Mesothelial cell of epicardium (in vitro differentiated cells): ENCODE results near the gene NHSL1. TPM values are rescaled to one million over a fixed set of nuclear protein-coding genes. Genes with fewer than 3 reads are reported as not detected.

Experiments used
- DNase-seq, 2 experiments: peaks; one replicate each; pipeline ENCODE4 v3.0.0; 2021; ENCODE audit warnings: low spot score in 2 of 2; ENCODE audit not compliant: unreplicated experiment in 2 of 2
- H3K27ac Mint-ChIP-seq: 2 replicates; pipeline ENCODE4 v1.8.0; 2021; ENCODE audit warnings: mixed read lengths
- H3K27me3 Mint-ChIP-seq: 2 replicates; pipeline ENCODE4 v1.8.0; 2021; ENCODE audit warnings: low read depth, mixed read lengths
- H3K36me3 Mint-ChIP-seq: 2 replicates; pipeline ENCODE4 v1.8.0; 2021; ENCODE audit warnings: mixed read lengths
- H3K4me1 Mint-ChIP-seq: 2 replicates; pipeline ENCODE4 v1.8.0; 2021; ENCODE audit warnings: mixed read lengths
- H3K4me3 Mint-ChIP-seq: 2 replicates; pipeline ENCODE4 v1.8.0; 2021; ENCODE audit warnings: mild to moderate bottlenecking, moderate library complexity, mixed read lengths
- H3K9me3 Mint-ChIP-seq: 2 replicates; pipeline ENCODE4 v1.8.0; 2021; ENCODE audit warnings: mixed read lengths
- total RNA-seq: library from RNA; stranded (reverse); gene quantifications from 3 replicates; pipeline ENCODE4 v1.2.1, GENCODE V29; 2021
- TF ChIP-seq, protein P1 (sequence below): fragments of 200-600 bp; sonication (generic); IDR thresholded peaks from one replicate; pipeline ENCODE4 v1.5.0; 2021; ENCODE audit warnings: antibody characterized with exemption; ENCODE audit not compliant: unreplicated experiment

The NHSL1 gene
- total RNA-seq, 1 donor from 2014 or later = 68.0 TPM

DNA sequence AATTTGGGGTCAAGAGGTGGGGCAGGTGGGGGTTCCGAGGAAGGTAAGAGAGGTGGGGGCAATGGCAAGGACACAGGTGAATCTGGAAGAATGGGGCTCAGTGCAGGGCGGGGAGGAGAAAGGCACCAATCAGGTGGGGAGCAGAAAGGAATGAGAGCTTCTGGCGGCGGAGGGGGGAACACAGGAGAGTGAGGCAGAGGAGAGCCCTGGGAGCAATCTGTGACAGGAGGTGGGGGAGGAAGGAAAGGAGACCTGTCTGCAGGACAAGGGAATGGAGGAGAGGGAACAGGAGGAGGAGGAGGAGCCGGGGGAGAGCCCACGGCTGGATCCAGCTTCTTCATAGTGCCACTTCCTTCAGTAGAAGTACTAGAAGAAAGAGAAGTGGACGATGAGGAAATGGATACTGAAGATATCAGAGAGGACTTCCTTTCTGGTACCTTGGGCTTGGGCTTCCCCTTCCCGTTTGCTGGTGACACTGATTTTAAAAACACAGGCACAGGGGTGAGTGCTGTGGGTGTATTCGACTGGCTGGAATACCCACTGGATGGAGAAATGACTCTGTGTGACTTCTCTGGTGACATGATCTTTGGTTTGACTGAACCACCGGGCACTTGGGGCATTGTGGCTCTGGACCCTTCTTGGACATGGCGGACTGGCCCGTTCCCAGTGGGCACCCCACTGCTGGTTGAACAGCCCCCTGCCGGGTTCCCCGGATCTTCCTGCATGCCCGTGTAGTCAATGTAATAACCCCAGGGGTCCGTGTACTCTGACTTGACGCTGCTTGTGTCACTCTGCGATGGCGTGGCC lies 67.8 kb downstream of the NHSL1 start:
- Mint-ChIP-seq H3K27me3 (no peaks in the 10 kb centered on the region), H3K4me3 (no peak overlapping the region), H3K4me1 (peaks cover 12% of the 10 kb centered on the region), H3K27ac (no peak overlapping the region), H3K36me3 (peaks cover 40% of the 10 kb centered on the region), H3K9me3 (no peaks in the 10 kb centered on the region)
- TF ChIP-seq, protein P1, sequence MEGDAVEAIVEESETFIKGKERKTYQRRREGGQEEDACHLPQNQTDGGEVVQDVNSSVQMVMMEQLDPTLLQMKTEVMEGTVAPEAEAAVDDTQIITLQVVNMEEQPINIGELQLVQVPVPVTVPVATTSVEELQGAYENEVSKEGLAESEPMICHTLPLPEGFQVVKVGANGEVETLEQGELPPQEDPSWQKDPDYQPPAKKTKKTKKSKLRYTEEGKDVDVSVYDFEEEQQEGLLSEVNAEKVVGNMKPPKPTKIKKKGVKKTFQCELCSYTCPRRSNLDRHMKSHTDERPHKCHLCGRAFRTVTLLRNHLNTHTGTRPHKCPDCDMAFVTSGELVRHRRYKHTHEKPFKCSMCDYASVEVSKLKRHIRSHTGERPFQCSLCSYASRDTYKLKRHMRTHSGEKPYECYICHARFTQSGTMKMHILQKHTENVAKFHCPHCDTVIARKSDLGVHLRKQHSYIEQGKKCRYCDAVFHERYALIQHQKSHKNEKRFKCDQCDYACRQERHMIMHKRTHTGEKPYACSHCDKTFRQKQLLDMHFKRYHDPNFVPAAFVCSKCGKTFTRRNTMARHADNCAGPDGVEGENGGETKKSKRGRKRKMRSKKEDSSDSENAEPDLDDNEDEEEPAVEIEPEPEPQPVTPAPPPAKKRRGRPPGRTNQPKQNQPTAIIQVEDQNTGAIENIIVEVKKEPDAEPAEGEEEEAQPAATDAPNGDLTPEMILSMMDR = no peak
- no peak for DNase-seq

DNA sequence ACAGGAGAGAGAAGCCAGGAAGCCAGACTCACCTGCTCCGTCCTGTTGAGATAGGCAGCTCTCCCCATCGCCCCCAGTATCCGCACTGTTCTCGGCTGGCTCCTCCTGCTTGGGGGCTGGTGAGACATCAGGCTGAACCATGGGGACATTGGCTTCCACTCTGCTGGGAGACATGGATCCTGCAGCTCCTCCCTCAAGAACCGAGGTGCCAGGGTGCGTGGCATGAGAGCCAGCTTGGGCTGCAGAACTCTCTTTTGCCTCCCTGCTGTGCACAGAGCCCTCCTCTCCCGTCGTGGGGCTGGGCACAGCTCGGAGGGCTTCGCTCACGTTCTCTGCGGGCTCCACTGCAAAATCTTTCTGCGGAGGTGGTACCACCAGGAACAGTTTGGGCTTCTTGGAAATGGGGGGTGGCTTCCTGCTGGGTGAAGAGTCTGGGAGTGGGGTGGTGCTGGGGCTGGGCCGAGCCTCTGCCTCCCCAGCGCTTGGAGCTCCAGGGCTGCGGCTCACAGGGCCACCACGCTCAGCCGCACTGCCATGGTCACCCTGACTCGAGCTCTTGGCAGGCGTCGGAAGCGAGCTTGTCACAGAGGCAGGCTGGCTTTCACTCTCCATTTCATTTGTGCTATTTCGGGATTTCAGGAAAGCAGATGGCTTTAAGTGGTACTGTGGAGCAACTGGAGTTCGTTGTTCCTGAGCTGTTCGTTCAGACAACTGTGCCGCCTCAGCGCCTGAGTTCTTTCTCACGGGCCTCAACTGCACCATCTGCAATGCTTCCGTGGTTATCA lies 68.7 kb downstream of the NHSL1 start:
- Mint-ChIP-seq H3K27ac (no peak overlapping the region), H3K36me3 (peaks cover 33% of the 10 kb centered on the region), H3K27me3 (no peaks in the 10 kb centered on the region), H3K4me3 (no peak overlapping the region), H3K4me1 (peaks cover 12% of the 10 kb centered on the region), H3K9me3 (no peaks in the 10 kb centered on the region)
- no peak for DNase-seq
- TF ChIP-seq, protein P1 = no peak

DNA sequence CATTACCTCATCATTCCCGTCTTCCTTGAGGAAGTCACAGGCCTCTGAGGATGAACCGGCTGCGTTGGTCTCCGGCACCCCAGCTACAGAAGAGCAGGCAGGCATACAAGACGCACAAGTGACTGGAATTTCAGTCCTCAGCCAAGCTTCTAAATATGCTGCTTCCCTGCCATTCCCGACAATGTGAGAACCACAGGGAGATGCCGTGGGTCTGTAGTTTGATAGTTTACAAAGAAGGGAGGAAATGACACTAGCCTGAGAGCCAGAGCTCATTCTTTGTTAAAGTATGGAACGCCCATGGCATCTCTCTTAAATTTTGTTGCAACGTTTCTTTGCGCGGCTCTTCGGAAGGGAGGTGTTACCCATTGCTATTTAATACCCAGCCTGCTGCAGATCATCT lies 69.5 kb downstream of the NHSL1 start:
- H3K27ac Mint-ChIP-seq = peak overlapping the region; percentile 50
- TF ChIP-seq, protein P1 = no peak
- peaks cover 12% of the 10 kb centered on the region for H3K4me1 Mint-ChIP-seq
- no peaks in the 10 kb centered on the region for H3K27me3 Mint-ChIP-seq
- no peaks in the 10 kb centered on the region for H3K9me3 Mint-ChIP-seq
- no peak for DNase-seq
- peaks cover 36% of the 10 kb centered on the region for H3K36me3 Mint-ChIP-seq
- no peak overlapping the region for H3K4me3 Mint-ChIP-seq

- TF ChIP-seq, protein P1 = peak; percentile 49
- peaks cover 33% of the 10 kb centered on the region for H3K36me3 Mint-ChIP-seq
- H3K27me3 Mint-ChIP-seq = no peaks in the 10 kb centered on the region
- H3K4me3 Mint-ChIP-seq = no peak overlapping the region
- no peak for DNase-seq
- peak overlapping the region; percentile 57 for H3K27ac Mint-ChIP-seq
- H3K9me3 Mint-ChIP-seq = no peaks in the 10 kb centered on the region
- H3K4me1 Mint-ChIP-seq = peaks cover 12% of the 10 kb centered on the region
Observed at GRCh38 chr6:138428944-138429598, 70.2 kb downstream of the NHSL1 start.

GRCh38 chr6:138427701-138428100 lies 71.6 kb downstream of the NHSL1 start:
- TF ChIP-seq, protein P1 = no peak
- DNase-seq = no peak
- H3K4me3 Mint-ChIP-seq = no peak overlapping the region
- no peak overlapping the region for H3K27ac Mint-ChIP-seq
- no peaks in the 10 kb centered on the region for H3K9me3 Mint-ChIP-seq
- H3K36me3 Mint-ChIP-seq = peaks cover 25% of the 10 kb centered on the region
- peaks cover 12% of the 10 kb centered on the region for H3K4me1 Mint-ChIP-seq
- no peaks in the 10 kb centered on the region for H3K27me3 Mint-ChIP-seq
